Natural killer cell (primary cell): Measurements from ENCODE around the gene GMCL2. TPM values are rescaled to one million over a fixed set of nuclear protein-coding genes. Genes with fewer than 3 reads are reported as not detected.

ENCODE experiments used
- ATAC-seq, 3 donors: fragments of 150-1000 bp in 2 of 3; fragments of 200-7000 bp in 1 of 3; cut with Tn5 transposase; 1 replicate in 1 of 3; 2 replicates in 2 of 3; pipeline ENCODE4 v1.10.0; 2021; ENCODE audit warnings: mild to moderate bottlenecking in 2 of 3, moderate library complexity in 2 of 3
- DNase-seq, 2 donors: peaks; one replicate each; pipeline versions ENCODE4 v3.0.0 to v3.0.0-alpha.2; 2013 to 2021; ENCODE audit warnings: mixed read lengths in 1 of 2
- H3K27ac ChIP-seq: one replicate; pipeline ENCODE4 v1.5.1; 2013; ENCODE audit warnings: mild to moderate bottlenecking, low read length
- H3K27me3 ChIP-seq: one replicate; pipeline ENCODE4 v1.6.1; 2013; ENCODE audit warnings: low read length; ENCODE audit not compliant: control insufficient read depth, insufficient read depth
- H3K36me3 ChIP-seq: one replicate; pipeline ENCODE4 v1.6.1; 2013; ENCODE audit warnings: low read length; ENCODE audit not compliant: control insufficient read depth, insufficient read depth
- H3K4me1 ChIP-seq: one replicate; pipeline ENCODE4 v1.6.1; 2013; ENCODE audit warnings: low read length; ENCODE audit not compliant: control insufficient read depth, insufficient read depth
- H3K4me3 ChIP-seq: one replicate; pipeline ENCODE4 v1.5.1; 2013; ENCODE audit warnings: low read length
- H3K9me3 ChIP-seq: one replicate; pipeline ENCODE4 v1.6.1; 2013; ENCODE audit warnings: low read length; ENCODE audit not compliant: control insufficient read depth, insufficient read depth
- H3K27ac Mint-ChIP-seq, 2 donors: one replicate each; pipeline ENCODE4 v1.8.0; 2022; ENCODE audit warnings: mild to moderate bottlenecking in 2 of 2, mixed read lengths in 2 of 2, moderate library complexity in 1 of 2
- H3K27me3 Mint-ChIP-seq, 2 donors: one replicate each; pipeline ENCODE4 v1.8.0; 2022; ENCODE audit warnings: low read depth in 2 of 2, mixed read lengths in 2 of 2
- H3K36me3 Mint-ChIP-seq: one replicate; pipeline ENCODE4 v1.8.0; 2022; ENCODE audit warnings: mixed read lengths
- H3K4me1 Mint-ChIP-seq, 2 donors: one replicate each; pipeline ENCODE4 v1.8.0; 2022; ENCODE audit warnings: mixed read lengths in 2 of 2
- H3K4me3 Mint-ChIP-seq: one replicate; pipeline ENCODE4 v1.8.0; 2022; ENCODE audit warnings: mild to moderate bottlenecking, moderate library complexity, mixed read lengths
- H3K9me3 Mint-ChIP-seq, 2 donors: one replicate each; pipeline ENCODE4 v1.8.0; 2022; ENCODE audit warnings: mixed read lengths in 2 of 2
- CTCF ChIP-seq: fragments of 200-600 bp; IDR thresholded peaks from one replicate; pipeline ENCODE4 v1.8.0; 2022; ENCODE audit warnings: antibody characterized with exemption
- WGBS: methylation state at CpG from one replicate; pipeline ENCODE4 v1.1.7; 2013; ENCODE audit warnings: missing lambda C conversion rate; ENCODE audit not compliant: insufficient coverage; 5-methylcytosine and 5-hydroxymethylcytosine counted together
- intact Hi-C: fragments of 100-400 bp; cut with micrococcal nuclease; formaldehyde crosslinking; loops from one replicate; pipeline ENCODE4 v1.14.2; 2022
- total RNA-seq, 4 donors: library from RNA; stranded (reverse); fragments of 120-200 nt in 1 of 4; gene quantifications; one replicate each; pipeline versions ENCODE4 v1.2.3 to v1.2.4, GENCODE V29; 2013 to 2022

GMCL2 gene
- total RNA-seq, 3 donors from 2014 or later (not counting 1 experiment from before 2014, with no cell fraction given): not detected

GRCh38 chr5:178170455-178170854 lies 16.7 kb downstream of the GMCL2 start:
- Mint-ChIP-seq H3K36me3 (no peaks in the 10 kb centered on the region), H3K27ac (no peak overlapping the region), H3K27me3 (peaks cover 0 to 7% of the 10 kb centered on the region in 2 donors), H3K4me3 (no peak overlapping the region), H3K9me3 (no peaks in the 10 kb centered on the region), H3K4me1 (no peaks in the 10 kb centered on the region)
- no peak for DNase-seq
- H3K36me3 ChIP-seq: no peaks in the 10 kb centered on the region
- H3K4me3 ChIP-seq: no peak overlapping the region
- H3K4me1 ChIP-seq: no peaks in the 10 kb centered on the region
- no peak for TF ChIP-seq CTCF
- intact Hi-C loops: no loop called here
- no peaks in the 10 kb centered on the region for H3K9me3 ChIP-seq
- H3K27ac ChIP-seq: no peak overlapping the region
- H3K27me3 ChIP-seq: no peaks in the 10 kb centered on the region
- ATAC-seq: no peak
- WGBS: 100% methylated on average over 1 of the region's 2 CpGs

GRCh38 chr5:178165581-178165980 lies 21.6 kb downstream of the GMCL2 start:
- H3K9me3 Mint-ChIP-seq: no peaks in the 10 kb centered on the region
- H3K4me3 Mint-ChIP-seq: no peak overlapping the region
- Histone ChIP-seq H3K27ac (no peak overlapping the region), H3K36me3 (no peaks in the 10 kb centered on the region), H3K4me1 (peaks cover 8% of the 10 kb centered on the region), H3K9me3 (no peaks in the 10 kb centered on the region), H3K27me3 (peaks cover 8% of the 10 kb centered on the region), H3K4me3 (no peak overlapping the region)
- no peak for TF ChIP-seq CTCF
- ATAC-seq (no peak), DNase-seq (no peak)
- H3K27me3 Mint-ChIP-seq: peaks cover 15 to 29% of the 10 kb centered on the region in 2 donors
- H3K4me1 Mint-ChIP-seq: peaks cover 8 to 11% of the 10 kb centered on the region in 2 donors
- intact Hi-C loops: no loop called here
- WGBS: 71% methylated on average over 38 of the region's 38 CpGs
- H3K36me3 Mint-ChIP-seq: no peaks in the 10 kb centered on the region
- H3K27ac Mint-ChIP-seq: no peak overlapping the region

- H3K27ac Mint-ChIP-seq: no peak overlapping the region
- peaks cover 8 to 11% of the 10 kb centered on the region in 2 donors for H3K4me1 Mint-ChIP-seq
- H3K4me3 Mint-ChIP-seq: no peak overlapping the region
- intact Hi-C loops: loop anchor here (1.0 kb wide), 2 partner anchors 18 to 88 kb away; no protein-coding TSS in a partner anchor
- DNase-seq (peak; percentile 91 to 94), ATAC-seq (peak; percentile 99 to 100 (median 100))
- Histone ChIP-seq H3K4me3 (no peak overlapping the region), H3K4me1 (peaks cover 8% of the 10 kb centered on the region), H3K27ac (no peak overlapping the region), H3K36me3 (no peaks in the 10 kb centered on the region), H3K9me3 (no peaks in the 10 kb centered on the region), H3K27me3 (peaks cover 8% of the 10 kb centered on the region)
- peak; percentile 94 for TF ChIP-seq CTCF
- peaks cover 15 to 25% of the 10 kb centered on the region in 2 donors for H3K27me3 Mint-ChIP-seq
- no peaks in the 10 kb centered on the region for H3K9me3 Mint-ChIP-seq
- WGBS: 14% methylated on average over 33 of the region's 33 CpGs
- no peaks in the 10 kb centered on the region for H3K36me3 Mint-ChIP-seq
Observed at GRCh38 chr5:178163772-178164735, 23.1 kb downstream of the GMCL2 start.
